Kidney (tissue), 14 donors: ENCODE results near the gene GRK4. TPM values are rescaled to one million over a fixed set of nuclear protein-coding genes. Genes with fewer than 3 reads are reported as not detected.
"Not testable (repeated sequence)": the region's sequence is repeated elsewhere in the genome, so short reads cannot be mapped to it uniquely, and the experiment has no call there.

ENCODE experiments used
- DNase-seq, 5 donors: peaks; one replicate each; pipeline ENCODE4 v3.0.0-alpha.2; 2013 to 2020
- FAIRE-seq: peaks from 2 replicates; lab custom pipeline; 2012; peaks lifted over from hg19 to GRCh38; lab: Jason Lieb, UNC
- H3K27ac ChIP-seq, 2 donors: one replicate each; pipeline ENCODE4 v1.7.0; 2013; ENCODE audit warnings: low read depth in 2 of 2, low read length in 2 of 2, inconsistent platforms in 1 of 2
- H3K27me3 ChIP-seq: one replicate; pipeline ENCODE4 v1.7.1; 2013; ENCODE audit warnings: low read length, inconsistent platforms; ENCODE audit not compliant: control insufficient read depth, insufficient read depth
- H3K36me3 ChIP-seq, 3 donors: one replicate each; pipeline versions ENCODE4 v1.7.0 to v1.7.1; 2013; ENCODE audit warnings: low read length in 3 of 3, control low read depth in 1 of 3, inconsistent platforms in 1 of 3; ENCODE audit not compliant: insufficient read depth in 3 of 3, control insufficient read depth in 2 of 3
- H3K4me1 ChIP-seq, 3 donors: one replicate each; pipeline versions ENCODE4 v1.7.0 to v1.7.1; 2013; ENCODE audit warnings: low read length in 3 of 3, inconsistent platforms in 1 of 3, low read depth in 1 of 3; ENCODE audit not compliant: control insufficient read depth in 2 of 3, insufficient read depth in 2 of 3
- H3K4me3 ChIP-seq, 3 donors: one replicate each; pipeline versions ENCODE4 v1.7.0 to v1.8.1; 2013; ENCODE audit warnings: low read length in 3 of 3, control low read depth in 1 of 3, inconsistent platforms in 1 of 3
- H3K9ac ChIP-seq, 3 donors: one replicate each; pipeline versions ENCODE4 v1.7.0 to v1.7.1; 2013; ENCODE audit warnings: low read length in 3 of 3, control low read depth in 1 of 3, inconsistent platforms in 1 of 3
- H3K9me3 ChIP-seq, 3 donors: one replicate each; pipeline versions ENCODE4 v1.7.0 to v1.7.1; 2013; ENCODE audit warnings: low read length in 3 of 3, control low read depth in 1 of 3, inconsistent platforms in 1 of 3; ENCODE audit not compliant: control insufficient read depth in 2 of 3, insufficient read depth in 1 of 3
- intact Hi-C: fragments of 100-400 bp; cut with DNase I; formaldehyde crosslinking; loops from one replicate; pipeline ENCODE4 v1.11.1; 2022
- polyA plus RNA-seq: library from polyadenylated mRNA; stranded (reverse); fragments of 350-450 nt; fragmentation: Illumina TruSeq; extraction: RNeasy Lipid Tissue Mini Kit (QIAGEN cat#74804); gene quantifications from one replicate; pipeline ENCODE4 v1.2.3, GENCODE V29; 2014; ENCODE audit warnings: low read depth, low replicate concordance; ENCODE audit not compliant: insufficient read depth
- total RNA-seq: library from RNA; stranded (reverse); fragmentation: NEBNext Ultra II Directional; extraction: Animal tissue kit (Norgen Biotek cat#: 25700); gene quantifications from one replicate; pipeline ENCODE4 v1.2.1, GENCODE V29; 2021
- TF ChIP-seq, protein P1 (sequence below): IDR thresholded peaks from 3 replicates; pipeline ENCODE4 v1.5.1; 2012; ENCODE audit warnings: mild to moderate bottlenecking, moderate library complexity, borderline replicate concordance; ENCODE audit not compliant: insufficient read depth; ENCODE audit errors: extremely low read depth
- donor health status: control.
- donor health status: control.
- donor health status: control.
- donor health status: control.
- donor health status: control.
- donor health status: DM: yes; HTN: yes; CAD: no.
- donor health status: Normal renal cell carcinoma (clear cell type).

GRK4 gene
- total and polyA plus RNA-seq, 2 donors from 2014 or later = 4.3 TPM

DNA sequence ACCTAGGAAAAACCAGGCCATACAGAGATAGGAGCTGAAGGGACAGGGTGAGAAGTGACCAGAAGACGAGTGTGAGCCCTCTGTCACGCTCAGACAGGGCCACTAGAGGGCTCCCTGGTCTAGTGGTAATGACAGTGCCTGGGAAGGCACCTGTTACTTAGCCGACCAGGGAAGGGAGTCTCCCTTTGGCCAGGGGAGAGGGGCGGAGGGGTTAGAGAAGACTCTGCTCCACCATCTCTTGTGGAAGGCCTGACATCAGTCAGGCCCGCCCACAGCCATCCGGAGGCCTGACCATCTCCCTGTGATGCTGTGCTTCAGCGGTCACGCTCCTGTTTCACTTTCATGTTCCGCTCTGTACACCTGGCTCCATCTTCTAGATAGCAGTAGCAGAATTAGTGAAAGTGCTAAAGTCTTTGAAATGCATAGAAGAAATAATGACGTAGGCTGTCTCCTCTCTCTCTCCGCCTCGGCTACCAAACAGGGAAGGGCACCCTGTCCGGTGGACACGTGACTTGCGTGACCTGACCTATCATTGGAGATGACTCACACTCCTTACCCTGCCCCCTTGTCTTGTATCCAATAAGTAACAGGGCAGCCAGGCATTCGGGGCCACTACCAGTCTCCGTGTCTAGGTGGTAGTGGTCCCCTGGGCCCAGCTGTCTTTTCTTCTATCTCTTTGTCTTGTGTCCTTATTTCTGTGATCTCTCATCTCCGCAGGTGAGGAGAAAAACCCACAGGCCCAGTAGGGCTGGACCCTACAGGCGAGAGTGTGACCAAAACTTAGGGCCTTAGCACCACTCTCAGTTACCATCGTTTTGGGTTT lies 84.3 kb downstream of the GRK4 start:
- Histone ChIP-seq H3K4me1 (no peaks in the 10 kb centered on the region), H3K36me3 (no peaks in the 10 kb centered on the region), H3K27me3 (no peaks in the 10 kb centered on the region), H3K9ac (peak overlapping the region in 2 of 3 donors; percentile 17 to 53), H3K4me3 (peak overlapping the region in 2 of 3 donors; percentile 53 to 65), H3K9me3 (no peaks in the 10 kb centered on the region), H3K27ac (no peak overlapping the region)
- TF ChIP-seq, protein P1, sequence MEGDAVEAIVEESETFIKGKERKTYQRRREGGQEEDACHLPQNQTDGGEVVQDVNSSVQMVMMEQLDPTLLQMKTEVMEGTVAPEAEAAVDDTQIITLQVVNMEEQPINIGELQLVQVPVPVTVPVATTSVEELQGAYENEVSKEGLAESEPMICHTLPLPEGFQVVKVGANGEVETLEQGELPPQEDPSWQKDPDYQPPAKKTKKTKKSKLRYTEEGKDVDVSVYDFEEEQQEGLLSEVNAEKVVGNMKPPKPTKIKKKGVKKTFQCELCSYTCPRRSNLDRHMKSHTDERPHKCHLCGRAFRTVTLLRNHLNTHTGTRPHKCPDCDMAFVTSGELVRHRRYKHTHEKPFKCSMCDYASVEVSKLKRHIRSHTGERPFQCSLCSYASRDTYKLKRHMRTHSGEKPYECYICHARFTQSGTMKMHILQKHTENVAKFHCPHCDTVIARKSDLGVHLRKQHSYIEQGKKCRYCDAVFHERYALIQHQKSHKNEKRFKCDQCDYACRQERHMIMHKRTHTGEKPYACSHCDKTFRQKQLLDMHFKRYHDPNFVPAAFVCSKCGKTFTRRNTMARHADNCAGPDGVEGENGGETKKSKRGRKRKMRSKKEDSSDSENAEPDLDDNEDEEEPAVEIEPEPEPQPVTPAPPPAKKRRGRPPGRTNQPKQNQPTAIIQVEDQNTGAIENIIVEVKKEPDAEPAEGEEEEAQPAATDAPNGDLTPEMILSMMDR = peak; percentile 62
- intact Hi-C loops = no loop called here
- DNase-seq = peak; percentile 63 to 84 (median 76)
- FAIRE-seq = peak; percentile 23

DNA sequence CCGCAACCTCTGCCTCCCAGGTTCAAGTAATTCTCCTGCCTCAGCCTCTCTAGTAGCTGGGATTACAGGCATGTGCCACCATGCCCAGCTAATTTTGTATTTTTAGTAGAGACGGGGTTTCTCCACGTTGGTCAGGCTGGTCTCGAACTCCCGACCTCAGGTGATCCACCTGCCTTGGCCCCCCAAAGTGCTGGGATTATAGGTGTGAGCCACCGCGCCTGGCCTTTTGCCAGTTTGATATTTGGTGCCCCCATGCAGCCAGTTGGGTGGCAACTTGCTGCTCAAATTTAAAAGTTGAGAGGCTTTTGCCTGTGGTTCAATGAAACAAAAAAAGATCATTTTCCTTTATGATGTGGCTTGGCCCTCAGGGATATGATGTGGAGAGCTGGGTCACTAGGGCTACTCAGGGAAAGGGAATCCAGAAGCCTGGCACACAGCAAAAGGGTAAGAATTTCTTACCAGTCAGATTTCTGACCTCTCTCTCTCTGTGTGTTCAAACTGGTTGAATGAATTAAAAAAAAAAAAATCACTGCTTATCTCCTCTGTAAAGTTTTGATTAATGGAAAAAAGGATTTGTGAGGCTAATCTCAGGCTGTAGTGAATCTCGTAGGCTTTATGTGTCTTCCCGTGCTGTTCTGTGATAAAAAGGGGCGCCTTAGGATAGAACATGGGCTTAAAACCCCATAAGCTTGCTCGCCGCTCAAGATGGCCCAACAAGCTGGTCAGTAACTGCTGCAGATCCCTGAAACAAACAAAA lies 87.9 kb downstream of the GRK4 start:
- peak in 1 of 5 donors; percentile 13 for DNase-seq
- H3K27me3 ChIP-seq, H3K4me1 ChIP-seq, H3K36me3 ChIP-seq, H3K27ac ChIP-seq, FAIRE-seq, H3K9me3 ChIP-seq, intact Hi-C loops, H3K4me3 ChIP-seq, H3K9ac ChIP-seq: not testable (repeated sequence)

DNA sequence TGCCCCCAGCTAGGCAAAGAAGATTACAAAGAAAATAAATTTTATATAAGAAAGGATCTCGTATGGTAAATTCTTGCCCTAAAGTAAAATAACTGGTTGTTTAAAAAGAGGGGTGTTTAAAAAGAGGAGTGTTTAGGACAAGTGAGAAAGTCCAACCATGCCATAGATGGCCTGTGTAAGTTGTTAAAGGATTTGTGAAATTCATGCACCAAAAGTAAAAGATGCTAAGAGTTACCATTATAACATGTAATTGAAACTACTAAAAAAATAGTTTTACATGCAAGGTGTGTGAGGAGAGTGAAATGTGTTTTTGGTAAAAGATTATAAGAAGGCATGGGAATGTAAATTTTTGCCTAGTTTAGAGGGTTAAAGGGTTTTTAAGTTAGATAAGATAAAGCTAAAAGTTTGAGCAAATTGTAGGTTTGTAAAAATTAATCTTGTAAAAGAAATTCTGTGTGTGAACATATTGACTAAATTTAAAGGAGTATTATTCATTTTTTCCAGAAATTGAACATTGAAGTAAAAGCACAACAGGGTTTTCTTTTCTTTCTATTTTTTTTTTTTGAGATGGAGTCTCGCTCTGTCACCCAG lies 90.9 kb downstream of the GRK4 start:
- H3K4me1 ChIP-seq = no peaks in the 10 kb centered on the region
- no peak overlapping the region for H3K27ac ChIP-seq
- no peaks in the 10 kb centered on the region for H3K36me3 ChIP-seq
- no peaks in the 10 kb centered on the region for H3K27me3 ChIP-seq
- TF ChIP-seq, protein P1 = no peak
- no peak overlapping the region for H3K9ac ChIP-seq
- no peaks in the 10 kb centered on the region for H3K9me3 ChIP-seq
- no peak for FAIRE-seq
- no peak overlapping the region for H3K4me3 ChIP-seq
- intact Hi-C loops = no loop called here
- DNase-seq = no peak

DNA sequence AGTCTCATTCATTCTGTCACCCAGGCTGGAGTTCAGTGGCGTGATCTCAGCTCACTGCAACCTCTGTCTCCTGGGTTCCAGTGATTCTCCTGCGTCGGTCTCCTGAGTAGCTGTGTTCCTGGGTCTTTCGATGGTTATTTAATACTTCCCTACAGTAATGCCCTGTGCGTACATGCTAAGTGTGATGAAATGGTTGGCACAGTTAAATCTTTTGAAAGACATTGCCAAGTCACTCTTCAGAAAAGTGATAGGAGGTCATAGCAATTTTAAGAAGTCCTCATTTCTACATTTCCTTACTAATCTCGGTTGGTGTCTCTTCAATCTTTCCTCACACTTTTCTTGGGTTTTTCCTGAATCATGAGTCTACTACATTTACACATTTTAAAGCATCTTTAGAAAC lies 96.6 kb downstream of the GRK4 start:
- intact Hi-C loops = no loop called here
- Histone ChIP-seq H3K4me3 (no peak overlapping the region), H3K27me3 (no peaks in the 10 kb centered on the region), H3K4me1 (no peaks in the 10 kb centered on the region), H3K27ac (no peak overlapping the region), H3K9me3 (no peaks in the 10 kb centered on the region), H3K36me3 (no peaks in the 10 kb centered on the region), H3K9ac (no peak overlapping the region)
- TF ChIP-seq, protein P1 = no peak
- DNase-seq = no peak
- no peak for FAIRE-seq
